Gastrocnemius medialis (tissue), 4 donors: ENCODE measurements around the gene LAMC2. TPM values are rescaled to one million over a fixed set of nuclear protein-coding genes. Genes with fewer than 3 reads are reported as not detected.

Experiments used
- ATAC-seq, 2 donors: fragments of 150-250 bp; one replicate each; pipeline ENCODE4 v1.9.1; 2016
- DNase-seq, 2 donors: peaks; one replicate each; pipeline ENCODE4 v3.0.0-alpha.2; 2019
- H3K27ac ChIP-seq, 4 donors: fragments of 200-600 bp; sonication (generic); 1 replicate in 1 of 4; 2 replicates in 3 of 4; pipeline ENCODE4 v1.5.1; 2016 to 2018; ENCODE audit warnings: mild to moderate bottlenecking in 2 of 4, moderate library complexity in 1 of 4
- H3K27me3 ChIP-seq, 3 donors: fragments of 200-600 bp; sonication (generic) in 2 of 3; 1 replicate in 1 of 3; 2 replicates in 2 of 3; pipeline versions ENCODE4 v1.5.1 to v1.6.0; 2016 to 2019; ENCODE audit warnings: mild to moderate bottlenecking in 1 of 3, moderate library complexity in 1 of 3
- H3K36me3 ChIP-seq, 2 donors: fragments of 200-600 bp; sonication (generic) in 1 of 2; one replicate each; pipeline ENCODE4 v1.5.1; 2017 to 2018
- H3K4me1 ChIP-seq, 2 donors: fragments of 200-600 bp; sonication (generic) in 1 of 2; one replicate each; pipeline ENCODE4 v1.5.1; 2016 to 2017; ENCODE audit warnings: mild to moderate bottlenecking in 2 of 2
- H3K4me3 ChIP-seq, 4 donors: fragments of 200-600 bp; sonication (generic) in 3 of 4; 1 replicate in 1 of 4; 2 replicates in 3 of 4; pipeline ENCODE4 v1.5.1; 2016 to 2019; ENCODE audit warnings: mild to moderate bottlenecking in 2 of 4
- H3K9me3 ChIP-seq, 3 donors: fragments of 200-600 bp; sonication (generic) in 2 of 3; 1 replicate in 1 of 3; 2 replicates in 2 of 3; pipeline ENCODE4 v1.5.1; 2016 to 2019
- CTCF ChIP-seq, 5 experiments: fragments of 450-650 bp in 3 of 5; fragments of 200-600 bp in 2 of 5; sonication (generic) in 2 of 5; IDR thresholded peaks in 4 of 5; conservative IDR thresholded peaks in 1 of 5; 1 replicate in 4 of 5; 2 replicates in 1 of 5; pipeline ENCODE4 v1.5.1; 2016 to 2019; ENCODE audit warnings: antibody characterized with exemption in 5 of 5, mild to moderate bottlenecking in 3 of 5, moderate library complexity in 3 of 5
- POLR2A ChIP-seq, 2 donors: fragments of 450-650 bp; IDR thresholded peaks; one replicate each; pipeline ENCODE4 v1.6.1; 2017; ENCODE audit warnings: antibody characterized with exemption in 2 of 2, mild to moderate bottlenecking in 2 of 2, moderate library complexity in 2 of 2
- in situ Hi-C, 4 donors: fragments of 200-750 bp; cut with MboI; loops; one replicate each; pipeline versions ENCODE4 v1.15.0 to v1.8.0; 2017; ENCODE audit warnings: low sequenced_read_pairs in 4 of 4
- intact Hi-C: fragments of 100-400 bp; cut with DNase I; formaldehyde crosslinking; loops from one replicate; pipeline ENCODE4 v1.15.1; 2023; ENCODE audit warnings: low total_unique reads
- total RNA-seq, 4 donors: library from RNA; depleted of rRNA; stranded (reverse); fragments of >200 nt; gene quantifications; one replicate each; pipeline versions ENCODE4 v1.1.0 to v1.2.3, GENCODE V29; 2016

Gene LAMC2
- total RNA-seq, 4 donors from 2014 or later = 0.78 to 1.8 (median 1.4) TPM

- H3K27ac ChIP-seq = no peak overlapping the region
- intact Hi-C loops (loop anchor here (5.0 kb wide), 1 partner anchor 461 kb away; no protein-coding TSS in a partner anchor), in situ Hi-C loops (loop anchor here in 3 of 4 donors (25.0 kb wide), 4 partner anchors 314 to 636 kb away; partner anchors contain the start of genes ARPC5 (in 1 of the 3) and SHCBP1L (in 1 of the 3))
- H3K4me3 ChIP-seq = no peak overlapping the region
- no peaks in the 10 kb centered on the region for H3K27me3 ChIP-seq
- no peaks in the 10 kb centered on the region for H3K36me3 ChIP-seq
- H3K4me1 ChIP-seq = peaks cover 0 to 7% of the 10 kb centered on the region in 2 donors
- no peak for TF ChIP-seq POLR2A (IDR thresholded peaks at IDR 0.05)
- TF ChIP-seq CTCF (IDR thresholded peaks at IDR 0.05 in 4 of 5, conservative IDR thresholded peaks at IDR 0.05 in 1 of 5) = no peak
- no peaks in the 10 kb centered on the region for H3K9me3 ChIP-seq
- DNase-seq (no peak), ATAC-seq (no peak)
Observed at GRCh38 chr1:183276386-183277080, 90.5 kb downstream of the LAMC2 start.

- intact Hi-C loops (loop anchor here (5.0 kb wide), 1 partner anchor 459 kb away; no protein-coding TSS in a partner anchor), in situ Hi-C loops (loop anchor here in 3 of 4 donors (25.0 kb wide), 4 partner anchors 316 to 634 kb away; partner anchors contain the start of genes ARPC5 (in 1 of the 3) and SHCBP1L (in 1 of the 3))
- Histone ChIP-seq H3K27ac (peak overlapping the region in 1 of 4 donors; percentile 27), H3K4me3 (no peak overlapping the region), H3K9me3 (no peaks in the 10 kb centered on the region), H3K36me3 (no peaks in the 10 kb centered on the region), H3K27me3 (no peaks in the 10 kb centered on the region), H3K4me1 (peaks cover 15 to 20% of the 10 kb centered on the region in 2 donors)
- TF ChIP-seq POLR2A (IDR thresholded peaks at IDR 0.05) = no peak
- no peak for TF ChIP-seq CTCF (IDR thresholded peaks at IDR 0.05 in 4 of 5, conservative IDR thresholded peaks at IDR 0.05 in 1 of 5)
- no peak for ATAC-seq
- no peak for DNase-seq
Observed at GRCh38 chr1:183277821-183278738, 92.0 kb downstream of the LAMC2 start.

GRCh38 chr1:183278739-183279591 lies 92.9 kb downstream of the LAMC2 start:
- DNase-seq = no peak
- no peaks in the 10 kb centered on the region for H3K36me3 ChIP-seq
- no peak overlapping the region for H3K4me3 ChIP-seq
- H3K9me3 ChIP-seq = no peaks in the 10 kb centered on the region
- no peak for ATAC-seq
- H3K27me3 ChIP-seq = no peaks in the 10 kb centered on the region
- peak overlapping the region in 2 of 4 donors; percentile 27 to 36 for H3K27ac ChIP-seq
- TF ChIP-seq CTCF (IDR thresholded peaks at IDR 0.05 in 4 of 5, conservative IDR thresholded peaks at IDR 0.05 in 1 of 5) (no peak), POLR2A (IDR thresholded peaks at IDR 0.05) (no peak)
- H3K4me1 ChIP-seq = peaks cover 21 to 24% of the 10 kb centered on the region in 2 donors
- intact Hi-C loops = loop anchor here (5.0 kb wide), 1 partner anchor 458 kb away; no protein-coding TSS in a partner anchor
- in situ Hi-C loops = loop anchor here in 3 of 4 donors (25.0 kb wide), 4 partner anchors 317 to 633 kb away; partner anchors contain the start of genes ARPC5 (in 1 of the 3) and SHCBP1L (in 1 of the 3)

GRCh38 chr1:183279835-183280234 lies 93.8 kb downstream of the LAMC2 start:
- Histone ChIP-seq H3K4me1 (peaks cover 21 to 24% of the 10 kb centered on the region in 2 donors), H3K9me3 (no peaks in the 10 kb centered on the region), H3K4me3 (no peak overlapping the region), H3K36me3 (no peaks in the 10 kb centered on the region), H3K27me3 (no peaks in the 10 kb centered on the region), H3K27ac (peak overlapping the region in 2 of 4 donors; percentile 27 to 36)
- ATAC-seq (no peak), DNase-seq (peak; percentile 20 to 44)
- intact Hi-C loops (loop anchor here (5.0 kb wide), 4 partner anchors 192 to 457 kb away; partner anchors contain the start of gene SMG7), in situ Hi-C loops (loop anchor here (10.0 to 25.0 kb wide), 5 partner anchors 318 to 632 kb away; partner anchors contain the start of genes ARPC5 (in 1 of the 4) and SHCBP1L (in 1 of the 4))
- TF ChIP-seq POLR2A (IDR thresholded peaks at IDR 0.05) (no peak), CTCF (IDR thresholded peaks at IDR 0.05 in 4 of 5, conservative IDR thresholded peaks at IDR 0.05 in 1 of 5) (no peak)
